SK-N-SH (cell line): Measurements from ENCODE around the gene POU6F2.

Source experiments
- CTCF ChIP-seq: fragments of 200-600 bp; sonication (generic); IDR thresholded peaks from 2 replicates; pipeline ENCODE4 v1.6.1; 2017; ENCODE audit warnings: antibody characterized with exemption, mild to moderate bottlenecking, moderate library complexity
- EP300 ChIP-seq, 2 experiments: IDR thresholded peaks; 2 replicates each; pipeline versions ENCODE4 v1.4.0 to v1.6.1; 2012; ENCODE audit warnings: borderline replicate concordance in 1 of 2, low read depth in 1 of 2, low read length in 1 of 2
- FOXJ3 ChIP-seq: sonication (generic); formaldehyde crosslinking; IDR thresholded peaks from 2 replicates; pipeline ENCODE4 v1.5.1; 2020; ENCODE audit warnings: mild to moderate bottlenecking, missing genetic modification reagents
- FOXM1 ChIP-seq: IDR thresholded peaks from 2 replicates; pipeline ENCODE4 v1.4.0; 2012; ENCODE audit warnings: low read depth, mild to moderate bottlenecking
- MAX ChIP-seq: IDR thresholded peaks from 2 replicates; pipeline ENCODE4 v1.4.0; 2012; ENCODE audit warnings: low read depth
- NFIC ChIP-seq: IDR thresholded peaks from 2 replicates; pipeline ENCODE4 v1.4.0; 2012; ENCODE audit warnings: borderline replicate concordance
- POLR2AphosphoS5 ChIP-seq: IDR thresholded peaks from 2 replicates; pipeline ENCODE4 v1.6.1; 2012; ENCODE audit warnings: low read depth, low read length
- RFX5 ChIP-seq: IDR thresholded peaks from 2 replicates; pipeline ENCODE4 v1.6.1; 2012; ENCODE audit warnings: mild to moderate bottlenecking, improper control_type of control experiment, low read length
- SIN3A ChIP-seq: IDR thresholded peaks from 2 replicates; pipeline ENCODE4 v1.6.1; 2012; ENCODE audit warnings: low read depth, mild to moderate bottlenecking, low read length, moderate library complexity, borderline replicate concordance
- YY1 ChIP-seq: IDR thresholded peaks from 2 replicates; pipeline ENCODE4 v1.4.0; 2012; ENCODE audit warnings: low read depth, mild to moderate bottlenecking

GRCh38 chr7:39341083-39341482 is 363.4 kb downstream of the POU6F2 start:
- TF ChIP-seq CTCF (no peak), MAX (no peak), RFX5 (no peak), FOXJ3 (CRISPR knock-in tag) (no peak), YY1 (no peak), SIN3A (no peak), EP300 (IDR thresholded peaks at IDR 0.05; ENCODE audit: borderline replicate concordance in 1 of 2, low read depth in 1 of 2, low read length in 1 of 2) (no peak), POLR2AphosphoS5 (no peak), NFIC (no peak), FOXM1 (no peak)
